HG03442 (cell line): Measurements from ENCODE around the gene RSPH9.
"Not testable (repeated sequence)": the region's sequence is repeated elsewhere in the genome, so short reads cannot be mapped to it uniquely, and the experiment has no call there.

Experiments used
- ATAC-seq: cut with Tn5 transposase; IDR thresholded peaks from one replicate; pipeline ENCODE4 v1.9.1; 2021; ENCODE audit warnings: mild to moderate bottlenecking, moderate library complexity; ENCODE audit not compliant: unreplicated experiment

RSPH9 gene

DNA sequence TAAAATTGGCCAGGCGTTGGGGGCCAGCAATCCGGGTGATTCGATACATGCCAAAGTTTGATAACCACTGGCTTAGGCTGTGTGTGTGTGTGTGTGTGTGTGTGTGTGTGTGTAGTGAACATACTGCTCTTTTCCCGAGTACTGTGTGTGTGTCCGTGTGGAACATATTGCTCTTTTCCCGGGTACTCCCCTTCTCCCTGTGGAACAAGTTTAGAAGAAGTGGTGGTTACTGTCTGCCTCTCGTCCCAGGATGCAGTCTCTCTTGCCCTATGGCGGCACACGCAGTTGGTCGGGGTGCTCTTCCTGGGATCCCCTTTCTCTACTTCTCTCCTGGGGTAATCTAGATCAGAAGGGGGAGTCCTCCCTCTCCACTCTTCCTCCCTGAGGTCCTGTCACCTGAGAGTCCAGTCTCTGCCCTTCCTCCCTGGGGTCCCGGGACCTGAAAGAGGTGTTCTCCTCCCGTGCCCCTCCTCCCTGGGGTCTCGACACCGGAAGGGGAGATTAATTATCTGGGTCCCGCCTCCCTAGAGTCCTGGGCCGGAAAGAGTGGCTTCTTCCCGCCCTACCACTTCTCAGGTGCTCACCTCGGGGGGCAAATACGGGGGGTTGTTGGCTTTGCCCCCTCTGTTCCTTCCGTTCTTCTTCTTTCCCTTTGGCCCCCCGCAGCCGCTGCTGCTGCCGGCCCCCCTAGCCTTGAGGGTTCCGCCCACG, 16.3 kb upstream of the RSPH9 start:
- no peak for ATAC-seq

DNA sequence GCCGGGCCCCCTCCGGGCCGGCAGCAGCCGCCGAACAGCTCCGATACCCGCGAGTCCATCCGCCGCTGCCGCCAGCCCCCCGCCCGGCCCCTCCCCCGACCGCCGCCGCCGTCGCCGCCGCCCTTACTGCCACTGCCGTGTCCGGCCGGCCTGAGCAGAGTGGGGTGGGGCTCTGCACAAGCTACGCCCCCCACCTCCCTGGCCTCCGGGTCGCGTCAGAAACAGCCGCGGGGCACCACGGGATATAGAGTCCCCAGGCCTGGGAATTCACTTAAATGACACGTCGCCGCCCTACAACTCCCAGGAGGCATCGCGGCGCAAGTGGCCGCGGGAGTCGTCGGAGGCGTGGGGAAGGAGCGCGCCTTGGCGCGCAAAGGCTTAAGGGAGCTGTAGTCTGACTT, 15.7 kb upstream of the RSPH9 start, which contains the start of gene GTPBP2:
GTPBP2 (minus strand) TSS at position 161 of the 401 bp plus-strand sequence; CDS start at position 59, 102 bp downstream.
- peak; percentile 83 for ATAC-seq

DNA sequence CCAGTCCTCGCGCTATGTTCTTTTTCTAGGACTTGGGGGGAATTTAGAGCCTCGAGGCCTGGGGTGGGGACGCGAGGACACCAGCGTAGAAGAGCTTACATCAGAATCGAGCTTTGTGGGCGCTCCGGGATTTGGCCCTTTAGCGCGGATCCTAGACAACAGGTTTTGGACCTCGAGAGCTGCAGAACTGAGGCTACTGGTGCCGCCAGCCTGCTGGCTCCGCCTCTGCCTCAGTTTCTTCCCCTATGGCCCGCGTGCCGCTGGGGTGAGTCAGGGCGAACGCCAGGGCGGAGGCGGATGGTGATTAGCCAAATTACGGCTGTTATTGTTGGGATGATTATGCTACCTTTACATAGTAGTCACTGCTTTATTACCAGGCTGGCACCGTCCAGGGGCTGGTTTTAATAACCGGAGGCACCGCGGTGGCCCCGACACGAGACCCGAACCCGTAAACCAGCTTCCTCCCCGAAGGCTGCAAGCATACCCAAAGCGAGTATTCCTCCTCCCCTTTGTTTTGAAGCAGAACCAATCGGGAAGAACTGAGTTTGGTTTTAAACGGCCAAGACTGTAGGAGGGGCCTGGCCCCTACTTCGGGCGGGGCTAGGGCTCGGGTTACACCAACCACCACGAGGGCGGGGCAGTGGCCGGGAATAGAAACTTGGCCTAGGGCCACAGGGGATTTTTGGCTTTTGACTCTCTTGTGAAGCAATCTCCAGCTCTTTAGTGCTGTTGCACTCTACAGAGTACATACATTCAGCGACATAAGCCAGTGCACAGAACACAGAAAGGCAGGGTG, 15.1 kb upstream of the RSPH9 start:
- ATAC-seq = peak; percentile 53

DNA sequence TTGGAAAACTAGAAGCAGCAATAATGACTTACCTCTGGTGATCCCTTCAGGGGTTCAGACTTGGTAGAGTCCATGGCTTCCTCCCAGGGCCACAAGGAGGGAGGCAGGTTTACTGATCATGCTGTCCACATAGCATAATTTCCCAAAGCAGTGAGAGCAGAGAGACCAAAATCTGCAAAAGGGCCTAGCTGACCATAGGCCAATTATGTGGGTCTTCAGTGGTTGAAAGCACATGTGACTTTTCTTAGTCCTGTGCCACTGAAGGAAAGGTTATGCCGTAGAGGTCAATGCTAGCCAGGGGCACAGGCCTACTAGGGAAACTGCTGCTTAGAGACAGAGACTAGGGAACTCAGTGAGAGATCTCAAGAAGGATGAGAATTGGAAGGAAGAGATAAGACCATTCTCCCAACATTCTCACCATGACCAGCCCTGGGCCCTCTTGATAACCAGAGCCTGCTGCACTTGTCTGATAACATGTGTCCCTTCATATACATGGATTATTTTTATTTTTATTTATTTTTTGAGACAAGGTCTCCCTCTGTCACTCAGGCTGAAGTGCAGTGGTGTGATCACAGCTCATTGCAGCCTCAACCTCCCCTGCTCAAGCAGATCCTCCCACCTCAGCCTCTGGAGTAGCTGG, 13.7 kb upstream of the RSPH9 start:
- no peak for ATAC-seq

DNA sequence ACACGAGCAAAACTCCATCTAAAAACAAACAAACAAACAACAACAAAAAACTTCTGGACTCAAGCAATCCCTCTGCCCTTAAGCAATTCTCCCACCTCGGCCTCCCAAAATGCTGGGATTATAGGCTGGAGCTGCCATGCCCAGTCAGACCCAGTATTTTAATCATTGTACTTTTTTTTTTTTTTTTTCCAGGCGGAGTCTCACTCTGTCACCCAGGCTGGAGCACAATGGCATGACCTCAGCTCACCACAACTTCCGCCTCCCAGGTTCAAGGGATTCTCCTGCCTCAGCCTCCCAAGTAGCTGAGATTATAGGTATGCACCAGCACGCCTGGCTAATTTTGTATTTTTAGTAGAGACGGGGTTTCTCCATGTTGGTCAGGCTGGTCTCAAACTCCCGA, 11.8 kb upstream of the RSPH9 start:
- not testable (repeated sequence) for ATAC-seq

DNA sequence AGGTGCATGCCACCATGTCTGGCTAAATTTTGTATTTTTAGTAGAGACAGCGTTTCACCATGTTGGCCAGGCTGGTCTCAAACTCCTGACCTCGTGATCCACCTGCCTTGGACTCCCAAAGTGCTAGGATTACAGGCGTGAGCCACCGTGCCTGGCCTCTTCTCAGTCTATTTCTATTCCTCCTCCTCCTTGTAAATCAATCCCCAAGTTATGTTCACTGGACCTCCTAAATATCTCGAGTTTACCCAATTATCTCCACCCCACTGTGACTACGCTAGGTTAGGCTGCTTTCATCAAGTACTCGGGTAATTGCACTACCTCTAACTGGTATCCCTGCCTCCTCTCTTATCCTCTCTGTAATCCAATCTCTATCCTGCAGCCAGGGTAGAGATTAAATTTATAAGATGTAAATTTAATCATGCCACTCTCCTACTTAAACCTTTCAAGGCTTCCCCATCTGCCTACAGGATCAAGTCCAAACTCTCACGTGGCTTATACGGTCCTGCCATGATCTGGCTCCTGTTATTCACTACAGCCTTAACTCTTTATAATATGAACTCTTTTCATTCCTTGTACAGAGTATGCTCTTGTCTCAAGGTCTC, 10.0 kb upstream of the RSPH9 start:
- no peak for ATAC-seq

DNA sequence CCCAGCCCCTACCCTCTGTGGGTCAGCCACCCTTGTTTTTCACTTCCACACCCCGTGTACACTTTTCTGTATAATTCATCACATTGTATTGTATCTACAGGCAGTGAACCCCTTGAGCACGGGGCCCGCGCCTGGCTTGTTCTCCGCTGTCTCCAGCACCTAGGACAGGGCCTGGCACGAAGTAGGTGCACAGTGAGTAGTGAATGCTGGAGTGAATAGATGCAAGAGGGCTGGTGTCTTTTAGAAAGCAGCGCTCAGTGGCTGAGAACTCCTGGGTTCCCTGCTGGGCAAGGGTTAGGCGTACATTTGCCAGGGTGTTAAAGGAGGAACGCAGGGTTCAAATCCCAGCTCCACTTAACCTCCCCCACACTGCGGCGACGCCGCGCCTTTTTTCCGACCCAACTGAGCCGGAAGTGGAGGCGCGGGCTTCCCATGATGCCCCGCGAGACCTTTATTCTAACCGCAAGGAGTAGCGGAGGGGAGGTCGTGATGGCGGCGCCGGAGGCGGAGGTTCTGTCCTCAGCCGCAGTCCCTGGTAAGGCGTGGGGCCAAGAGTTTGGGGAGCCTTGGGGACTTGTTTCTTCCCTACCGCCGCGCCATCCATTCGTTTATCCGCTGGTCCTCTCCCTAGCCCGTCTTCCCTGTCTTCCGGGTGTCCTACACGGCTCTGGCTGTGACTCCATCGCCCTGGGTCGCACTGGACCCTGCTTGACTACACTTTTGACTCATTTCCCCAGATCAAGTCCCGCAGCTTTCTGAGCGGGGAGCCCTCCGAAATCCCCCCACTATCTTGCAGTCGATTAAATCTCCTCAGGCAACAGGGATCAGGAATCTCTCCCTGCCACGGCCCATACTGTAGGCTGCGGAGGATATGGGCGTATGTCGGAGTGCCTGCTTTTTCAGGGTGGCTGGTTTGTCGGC, 9.2 kb upstream of the RSPH9 start, which contains the start of gene MAD2L1BP:
MAD2L1BP (plus strand) TSS at position 454 of the 921 bp plus-strand sequence; CDS start at position 490, 36 bp downstream.
- peak; percentile 74 for ATAC-seq

DNA sequence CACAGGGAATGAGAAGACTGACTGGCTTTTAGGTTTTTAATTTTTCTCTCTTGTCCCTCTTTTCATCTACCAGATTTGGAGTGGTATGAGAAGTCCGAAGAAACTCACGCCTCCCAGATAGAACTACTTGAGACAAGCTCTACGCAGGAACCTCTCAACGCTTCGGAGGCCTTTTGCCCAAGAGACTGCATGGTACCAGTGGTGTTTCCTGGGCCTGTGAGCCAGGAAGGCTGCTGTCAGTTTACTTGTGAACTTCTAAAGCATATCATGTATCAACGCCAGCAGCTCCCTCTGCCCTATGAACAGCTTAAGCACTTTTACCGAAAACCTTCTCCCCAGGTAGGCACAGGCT, 8.6 kb upstream of the RSPH9 start:
- ATAC-seq = no peak

DNA sequence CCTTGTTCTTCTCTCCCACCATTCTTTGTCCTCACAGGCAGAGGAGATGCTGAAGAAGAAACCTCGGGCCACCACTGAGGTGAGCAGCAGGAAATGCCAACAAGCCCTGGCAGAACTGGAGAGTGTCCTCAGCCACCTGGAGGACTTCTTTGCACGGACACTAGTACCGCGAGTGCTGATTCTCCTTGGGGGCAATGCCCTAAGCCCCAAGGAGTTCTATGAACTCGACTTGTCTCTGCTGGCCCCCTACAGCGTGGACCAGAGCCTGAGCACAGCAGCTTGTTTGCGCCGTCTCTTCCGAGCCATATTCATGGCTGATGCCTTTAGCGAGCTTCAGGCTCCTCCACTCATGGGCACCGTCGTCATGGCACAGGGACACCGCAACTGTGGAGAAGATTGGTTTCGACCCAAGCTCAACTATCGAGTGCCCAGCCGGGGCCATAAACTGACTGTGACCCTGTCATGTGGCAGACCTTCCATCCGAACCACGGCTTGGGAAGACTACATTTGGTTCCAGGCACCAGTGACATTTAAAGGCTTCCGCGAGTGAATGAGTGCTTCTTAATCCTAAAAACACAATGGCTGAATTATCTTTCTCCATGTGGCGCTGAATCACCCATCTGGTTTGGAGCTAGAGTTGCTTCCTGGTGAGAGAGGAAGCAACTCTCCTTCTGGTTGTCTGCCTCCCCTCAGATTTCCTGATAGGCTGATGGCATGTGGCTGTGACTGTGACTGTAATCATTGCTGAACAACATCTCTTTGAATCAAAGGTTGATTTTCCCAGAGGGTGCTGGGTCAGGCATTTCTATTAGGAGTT, 4.6 kb upstream of the RSPH9 start:
- no peak for ATAC-seq

DNA sequence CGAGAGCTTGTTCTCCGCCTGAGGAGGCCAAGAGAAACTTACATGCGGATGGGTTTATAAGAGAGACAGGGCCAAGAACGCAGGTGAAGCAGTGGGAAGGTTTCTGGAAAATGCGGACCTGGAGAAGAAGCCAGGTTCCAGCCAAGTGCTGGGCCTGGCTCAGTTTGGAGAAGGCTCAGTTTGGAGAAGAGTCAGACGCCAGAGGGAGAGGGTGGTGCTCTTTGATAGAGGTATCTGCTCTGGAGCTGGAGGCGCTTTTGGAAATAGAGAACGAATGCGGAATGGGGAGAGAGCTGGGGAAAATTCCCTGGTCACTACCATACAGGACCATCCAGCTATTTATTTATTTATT, 753 bp downstream of the RSPH9 start:
- ATAC-seq = no peak

DNA sequence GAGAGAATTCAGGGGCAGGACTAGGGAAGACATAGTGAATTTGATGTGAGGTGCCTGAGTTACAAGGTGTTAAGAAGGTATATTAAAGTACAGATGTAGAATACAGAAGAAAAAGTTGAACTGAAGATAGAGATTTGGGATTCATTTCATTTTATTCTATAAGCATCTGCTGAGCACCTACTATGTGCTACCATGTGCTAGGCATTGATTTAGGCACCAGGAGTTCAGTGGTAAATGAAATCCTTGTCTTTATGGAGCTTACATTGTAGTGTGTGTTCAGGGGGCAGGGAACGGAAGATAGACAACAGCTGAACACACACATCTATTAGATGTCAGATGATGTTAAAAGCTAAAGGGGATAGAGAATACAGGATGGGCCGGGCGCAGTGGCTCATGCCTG, 2.8 kb downstream of the RSPH9 start:
- ATAC-seq = no peak

DNA sequence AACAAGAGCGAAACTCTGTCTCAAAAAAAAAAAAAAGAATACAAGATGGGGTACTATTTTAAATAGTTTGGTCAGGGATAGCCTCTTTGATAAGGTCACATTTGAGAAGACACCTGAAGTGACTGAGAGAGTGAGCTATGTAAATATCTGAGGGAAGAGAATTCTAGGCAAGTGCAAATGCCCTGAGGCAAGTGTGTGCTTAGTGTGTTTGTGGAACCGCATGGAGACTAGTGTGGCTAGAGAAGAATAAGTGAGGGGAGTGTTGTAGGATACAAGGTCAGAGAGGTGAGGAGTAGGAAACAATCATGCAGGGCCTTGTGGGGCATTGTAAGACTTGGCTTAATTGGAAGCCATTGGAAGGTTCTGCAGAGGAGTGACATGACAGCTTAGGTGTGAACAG, 3.4 kb downstream of the RSPH9 start:
- no peak for ATAC-seq

DNA sequence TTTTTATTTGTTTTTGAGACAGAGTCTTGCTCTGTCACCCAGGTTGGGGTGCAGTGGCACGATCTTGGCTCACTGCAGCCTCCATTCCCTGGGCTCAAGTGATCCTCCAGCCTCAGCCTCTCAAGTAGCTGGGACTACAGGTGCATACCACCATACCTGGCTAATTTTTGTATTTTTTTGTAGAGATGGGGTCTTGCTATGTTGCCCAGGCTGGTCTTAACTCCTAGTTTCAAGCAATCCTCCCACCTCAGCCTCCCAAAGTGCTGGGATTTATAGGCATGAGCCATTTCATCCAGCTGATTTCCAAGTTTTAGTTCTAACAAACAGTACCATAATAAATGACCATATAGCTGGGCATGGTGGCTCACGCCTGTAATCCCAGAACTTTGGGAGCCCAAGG, 8.0 kb downstream of the RSPH9 start:
- ATAC-seq = not testable (repeated sequence)

DNA sequence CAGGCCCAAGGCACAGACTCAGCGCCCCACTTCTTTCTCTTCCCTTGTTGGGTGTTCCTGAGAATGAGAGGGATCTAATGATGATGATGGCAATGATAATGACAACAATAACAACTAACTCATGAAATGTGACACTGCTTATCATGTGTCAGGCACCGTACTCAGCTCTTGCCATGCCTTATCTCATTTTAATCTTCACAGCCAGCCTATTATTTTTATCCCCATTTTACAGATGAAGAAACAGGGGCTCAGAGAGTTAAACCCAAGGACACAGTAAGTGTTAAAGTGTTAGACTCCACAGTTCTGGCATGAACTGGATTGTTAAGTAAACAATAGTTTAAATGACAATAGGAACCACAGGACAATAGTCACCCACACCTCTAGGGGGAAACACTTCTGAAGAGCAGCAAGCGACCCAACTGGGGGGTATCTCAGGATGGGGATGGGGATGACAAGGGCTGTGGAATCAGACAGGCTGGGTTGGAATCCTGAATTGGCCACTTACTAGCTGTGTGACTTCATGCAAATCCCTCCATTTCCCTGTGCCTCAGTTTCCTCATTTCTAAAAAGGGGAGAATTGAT, 12.5 kb downstream of the RSPH9 start:
- no peak for ATAC-seq

DNA sequence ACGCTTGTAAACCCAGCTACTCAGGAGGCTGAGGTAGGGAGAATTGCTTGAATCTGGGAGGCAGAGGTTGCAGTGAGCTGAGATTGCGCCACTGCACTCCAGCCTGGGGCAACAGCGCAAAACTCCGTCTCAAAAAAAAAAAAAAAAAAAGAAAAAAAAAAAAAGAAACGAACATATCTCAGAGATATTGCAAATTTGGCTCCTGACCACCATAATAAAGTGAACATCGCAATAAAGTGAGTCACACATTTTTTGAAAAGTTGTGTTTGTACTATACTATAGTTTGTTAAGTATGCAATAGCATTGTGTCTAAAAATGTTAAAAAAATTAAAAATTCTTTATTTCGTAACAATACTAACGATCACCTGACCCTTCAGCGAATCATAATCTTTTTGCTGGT, 13.3 kb downstream of the RSPH9 start:
- ATAC-seq = no peak

DNA sequence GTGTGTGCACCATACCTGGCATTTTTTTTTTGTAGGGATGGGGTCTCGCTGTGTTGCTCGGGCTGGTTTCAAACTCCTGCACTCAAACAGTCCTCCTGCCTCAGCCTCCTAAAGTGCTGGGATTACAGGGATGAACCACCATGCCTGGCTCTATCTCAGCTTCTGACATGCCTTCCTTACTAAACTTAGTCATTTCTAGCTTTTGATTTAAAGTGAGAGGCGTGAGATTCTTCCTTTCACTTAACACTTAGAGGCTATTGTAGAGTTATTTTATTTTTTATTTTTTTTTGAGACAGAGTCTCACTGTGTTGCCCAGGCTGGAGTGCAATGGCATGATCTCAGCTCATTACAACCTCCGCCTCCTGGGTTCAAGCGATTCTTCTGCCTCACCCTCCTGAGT, 18.1 kb downstream of the RSPH9 start:
- not testable (repeated sequence) for ATAC-seq

DNA sequence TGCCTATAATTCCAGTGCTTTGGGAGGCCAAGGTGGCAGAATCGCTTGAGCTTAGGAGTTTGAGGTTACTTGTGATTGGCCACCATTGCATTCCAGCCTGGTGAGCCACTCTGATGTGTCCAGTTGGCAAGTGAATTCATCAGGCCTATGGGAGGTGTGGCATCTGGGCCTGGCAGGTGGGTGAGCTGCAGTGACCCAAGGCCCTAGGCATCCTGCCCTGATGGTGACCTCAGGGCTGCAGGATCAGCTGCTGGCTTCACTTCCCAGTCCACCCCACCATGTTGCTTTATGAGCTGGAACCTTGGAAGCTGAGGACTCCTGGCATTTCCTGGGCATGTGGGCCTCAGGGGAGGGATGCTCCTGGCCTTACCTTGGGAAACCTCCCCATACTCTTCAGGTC, 20.5 kb downstream of the RSPH9 start:
- no peak for ATAC-seq

DNA sequence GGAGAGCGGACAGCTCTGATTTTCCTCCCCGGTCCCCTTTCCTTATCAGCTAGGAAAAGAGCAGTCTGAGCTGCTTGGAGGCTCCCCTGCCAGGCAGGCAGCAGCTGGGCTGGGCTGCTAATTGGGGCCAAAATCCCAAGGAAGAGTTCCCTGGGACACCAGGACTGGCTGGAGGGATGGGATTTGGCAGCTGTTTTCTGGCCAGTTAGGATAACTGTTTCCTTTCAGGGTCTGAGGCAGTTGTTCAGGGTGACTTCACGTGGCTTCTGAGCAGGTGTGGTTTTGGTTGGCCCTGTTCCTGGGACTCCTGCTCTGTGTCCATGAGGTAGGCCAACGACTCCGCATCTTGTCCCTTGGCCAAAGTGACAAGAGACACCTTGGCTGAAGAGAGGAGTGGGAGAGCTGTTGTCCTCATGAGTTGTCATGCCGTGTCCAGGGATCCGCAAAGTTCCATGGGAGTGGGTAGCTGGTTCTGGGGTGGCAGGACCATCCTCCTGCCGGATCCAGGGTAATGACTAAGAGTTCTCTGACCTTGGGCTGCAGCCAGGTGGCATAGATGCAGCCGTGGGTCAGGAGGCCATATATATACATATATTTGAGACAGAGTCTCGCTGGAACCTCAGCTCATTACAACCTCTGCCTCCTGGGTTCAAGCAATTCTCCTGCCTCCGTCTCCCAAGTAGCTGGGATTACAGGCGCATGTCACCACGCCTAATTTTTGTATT, 21.5 kb downstream of the RSPH9 start:
- no peak for ATAC-seq
